ENCODE measurements around the gene MEP1B.
"Not testable (repeated sequence)": the region's sequence is repeated elsewhere in the genome, so short reads cannot be mapped to it uniquely, and the experiment has no call there.

MEP1B gene

DNA sequence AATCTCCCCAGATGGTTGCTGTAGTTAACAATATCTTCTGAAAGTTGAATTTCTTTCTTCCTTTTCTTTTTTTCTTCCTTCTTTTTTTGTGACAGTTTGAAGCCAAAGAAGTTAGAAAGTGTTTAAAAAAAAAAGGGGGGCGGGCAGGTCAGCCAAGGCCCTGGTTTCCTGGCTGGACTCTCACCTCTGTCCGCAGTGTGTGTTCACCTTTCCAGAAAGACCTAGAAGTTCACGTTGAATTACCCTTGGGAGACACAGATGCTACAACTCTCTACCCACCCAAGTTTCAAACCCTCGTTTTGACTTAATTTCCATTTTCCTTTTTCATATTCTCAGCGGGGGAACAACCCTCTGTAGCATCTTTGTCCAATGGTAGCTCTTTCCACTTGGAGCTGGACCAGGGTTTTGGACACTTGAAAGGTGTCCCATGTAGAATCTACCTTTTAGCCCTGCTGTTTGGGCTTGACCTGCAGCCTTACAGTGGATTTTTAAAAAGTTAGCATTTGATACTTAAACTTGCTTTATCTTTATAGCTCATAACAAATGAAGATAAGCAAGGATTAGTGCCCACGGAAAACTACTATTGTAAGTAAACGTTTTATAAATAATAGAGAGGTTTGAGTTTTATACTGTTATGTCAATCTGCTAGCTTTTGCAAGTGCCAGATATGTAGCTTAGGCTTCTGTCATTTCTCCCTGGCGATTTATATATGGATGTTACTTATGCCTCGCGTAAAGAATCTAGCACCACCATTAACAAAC is 20.0 kb downstream of the MEP1B start:
- no peak for DNase-seq (ENCODE audit: low read depth)

DNA sequence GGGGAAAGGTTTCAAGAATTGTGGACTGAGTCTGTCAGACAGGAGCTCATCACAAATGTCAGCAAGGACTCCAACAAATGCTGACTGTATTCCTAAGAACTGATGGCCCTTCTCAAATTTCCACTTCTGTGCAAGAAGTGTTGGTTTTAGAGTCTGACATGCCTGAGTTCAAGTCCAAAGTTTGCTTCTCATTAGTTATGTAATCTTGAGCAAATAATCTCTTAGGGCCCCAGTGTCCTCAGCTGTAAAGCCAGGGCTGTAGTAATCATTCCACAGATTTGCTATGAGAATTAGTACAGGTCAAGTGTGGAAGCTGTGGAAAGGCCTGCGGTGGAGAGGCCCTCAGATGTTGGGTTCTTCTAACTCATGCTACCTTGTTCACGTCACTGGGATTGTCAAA is 23.9 kb downstream of the MEP1B start:
- DNase-seq (ENCODE audit: low read depth) = no peak

DNA sequence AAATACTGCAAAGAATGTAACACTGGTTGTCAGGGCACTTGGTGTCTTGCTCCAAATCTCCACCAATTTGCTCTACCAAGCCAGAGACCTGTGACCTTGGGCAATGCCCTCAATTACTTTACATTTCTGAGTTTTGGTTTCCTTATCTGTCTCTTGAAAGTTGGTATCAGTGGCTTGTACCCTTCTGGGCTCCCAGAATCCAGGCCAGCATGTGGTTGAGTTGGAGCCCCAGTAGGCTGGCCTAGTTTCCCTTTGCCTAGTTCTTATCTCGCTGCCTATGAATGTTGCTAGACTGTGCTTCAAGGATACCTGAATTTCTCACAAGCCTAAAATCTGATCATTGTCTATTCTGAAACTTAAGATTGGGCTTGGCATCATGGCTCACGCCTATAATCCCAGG is 26.6 kb downstream of the MEP1B start:
- DNase-seq (ENCODE audit: low read depth) = no peak

DNA sequence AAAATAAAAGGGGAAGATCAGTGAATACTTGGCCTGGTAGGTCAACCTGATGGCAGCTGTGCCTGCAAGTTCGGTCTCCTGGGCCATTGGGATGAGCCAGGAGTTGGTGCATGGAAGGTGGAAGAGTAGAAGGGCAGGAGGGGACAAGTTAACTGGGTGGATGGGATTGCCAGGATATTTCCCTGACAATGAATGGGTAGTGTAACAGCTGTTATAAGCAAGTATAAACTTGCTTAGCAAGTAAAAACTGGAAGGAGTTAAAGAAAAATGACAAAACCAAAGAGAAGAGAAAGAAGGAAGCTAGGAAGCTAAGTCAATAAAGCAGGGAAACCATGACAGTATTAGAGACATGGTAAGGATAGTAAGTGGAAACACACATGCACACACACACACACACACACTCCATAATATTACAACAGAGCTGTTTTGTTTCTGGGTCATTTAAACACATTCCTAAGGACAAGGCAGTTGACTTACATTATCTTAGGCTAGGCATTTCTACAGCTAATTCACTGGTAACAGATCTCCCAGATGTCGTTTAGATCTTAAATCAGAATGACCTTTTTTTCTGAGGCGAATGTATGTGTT is 29.7 kb downstream of the MEP1B start:
- DNase-seq (ENCODE audit: low read depth) = no peak

DNA sequence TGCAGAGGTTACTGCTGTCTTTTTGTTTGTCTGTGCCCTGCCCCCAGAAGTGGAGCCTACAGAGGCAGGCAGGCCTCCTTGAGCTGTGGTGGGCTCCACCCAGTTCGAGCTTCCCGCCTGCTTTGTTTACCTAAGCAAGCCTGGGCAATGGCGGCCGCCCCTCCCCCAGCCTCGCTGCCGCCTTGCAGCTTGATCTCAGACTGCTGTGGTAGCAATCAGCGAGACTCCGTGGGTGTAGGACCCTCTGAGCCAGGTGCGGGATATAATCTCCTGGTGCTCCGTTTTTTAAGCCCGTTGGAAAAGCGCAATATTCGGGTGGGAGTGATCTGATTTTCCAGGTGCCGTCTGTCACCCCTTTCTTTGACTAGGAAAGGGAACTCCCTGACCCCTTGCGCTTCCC is 43.5 kb downstream of the MEP1B start:
- not testable (repeated sequence) for DNase-seq (ENCODE audit: low read depth)

DNA sequence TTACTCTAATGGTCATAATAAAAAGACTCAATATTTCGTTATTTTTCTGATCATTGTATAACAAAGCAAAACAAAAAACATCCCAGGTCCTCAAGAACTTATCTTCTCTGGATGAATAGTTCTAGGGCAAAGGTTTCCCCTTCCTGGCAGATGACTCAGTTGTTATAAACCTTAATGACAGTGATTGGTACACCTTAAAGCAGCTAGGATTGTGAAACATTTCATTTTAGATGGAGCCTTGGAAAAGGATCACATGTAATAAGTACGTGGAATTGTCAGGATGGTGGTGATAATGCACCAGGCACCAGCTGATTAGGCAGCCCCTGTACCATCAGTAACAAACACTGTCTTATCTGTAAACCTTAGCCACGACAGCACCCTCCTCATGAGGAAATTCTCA is 47.2 kb downstream of the MEP1B start:
- no peak for DNase-seq (ENCODE audit: low read depth)

DNA sequence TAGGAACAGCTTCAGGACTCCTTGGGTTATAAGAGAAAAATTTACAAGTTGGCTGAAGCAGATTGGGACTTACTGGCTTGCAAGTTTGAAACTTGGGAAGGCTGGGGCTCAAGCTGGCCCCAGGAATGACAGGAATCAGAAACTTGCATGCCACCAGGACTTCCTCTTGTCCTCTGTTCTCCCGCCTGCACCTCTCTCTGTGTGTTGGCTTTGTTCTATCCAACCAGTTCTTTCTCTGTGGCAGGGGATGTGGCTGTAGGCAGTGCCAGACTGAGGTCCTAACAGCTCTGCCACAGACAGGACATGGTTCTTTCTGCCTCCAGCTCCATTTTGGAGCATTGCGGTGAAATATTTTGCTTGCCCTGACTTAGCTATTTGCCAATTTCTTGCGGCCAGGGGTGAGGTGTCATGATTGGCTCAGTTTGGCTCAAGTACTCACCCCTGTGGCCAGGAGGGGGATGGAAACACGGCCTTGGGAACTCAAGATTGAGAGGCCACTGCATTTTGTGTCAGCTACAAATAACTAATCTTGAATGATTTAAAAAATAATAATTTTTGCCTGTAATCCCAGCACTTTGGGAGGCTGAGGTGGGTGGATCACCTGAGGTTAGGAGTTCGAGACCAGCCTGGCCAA is 48.9 kb downstream of the MEP1B start:
- no peak for DNase-seq (ENCODE audit: low read depth)

DNA sequence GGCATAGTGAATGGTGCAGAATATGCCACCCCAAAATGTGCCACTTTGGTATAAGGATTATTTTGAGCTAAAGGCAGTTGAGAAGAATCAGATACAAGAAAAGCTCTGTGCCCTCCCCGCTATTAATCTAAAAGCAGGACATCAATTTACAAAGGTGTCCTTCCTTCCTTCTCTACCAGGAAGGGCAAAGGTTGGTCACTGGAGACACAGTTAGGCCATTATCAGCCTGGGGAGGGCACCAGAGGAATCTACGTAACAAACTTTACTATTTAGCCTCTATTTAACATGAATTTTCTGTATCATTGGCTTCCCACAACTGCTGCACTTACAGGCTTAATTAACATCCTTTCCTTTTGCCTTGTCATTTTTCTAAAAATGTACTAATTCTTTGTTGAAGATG is 52.6 kb downstream of the MEP1B start:
- no peak for DNase-seq (ENCODE audit: low read depth)

DNA sequence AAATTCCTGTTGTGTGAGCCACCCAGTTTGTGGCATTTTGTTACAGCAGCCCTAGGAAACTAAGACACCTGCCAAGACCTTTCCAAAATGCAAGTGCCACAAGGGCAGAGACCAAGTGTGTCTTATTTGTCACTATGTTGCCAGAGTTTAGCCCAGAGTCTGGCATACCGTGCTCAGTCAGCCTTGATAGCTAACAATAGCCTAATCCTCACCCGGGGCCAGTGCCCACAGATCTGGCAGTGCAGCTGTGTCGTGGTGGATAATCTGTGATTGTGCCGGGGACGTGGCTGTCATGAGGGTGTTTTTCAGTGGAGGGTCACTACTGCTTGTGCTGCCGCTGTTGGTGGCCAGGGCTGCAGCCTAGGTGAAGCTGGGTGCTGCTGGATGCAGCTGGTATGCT is 53.5 kb downstream of the MEP1B start:
- no peak for DNase-seq (ENCODE audit: low read depth)

DNA sequence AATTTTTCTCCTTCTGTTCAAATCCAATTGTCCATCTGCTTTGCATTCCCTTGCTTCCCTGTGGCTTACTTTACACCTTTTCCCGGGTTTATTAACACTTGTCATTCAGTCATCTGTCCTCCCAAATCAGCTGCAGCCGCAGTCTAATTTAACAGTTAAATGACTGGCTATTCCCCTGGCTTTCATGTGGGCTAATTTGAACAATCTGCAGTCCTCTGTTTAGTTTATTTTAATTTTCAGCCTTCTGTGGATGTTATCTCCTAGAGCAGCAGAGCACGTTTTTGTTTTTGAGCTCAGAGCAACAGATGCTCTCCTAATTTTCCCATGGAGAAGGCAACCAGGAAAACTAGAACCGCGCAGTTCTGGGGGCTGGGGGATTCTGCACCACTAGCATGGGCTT is 55.0 kb downstream of the MEP1B start:
- no peak for DNase-seq (ENCODE audit: low read depth)

DNA sequence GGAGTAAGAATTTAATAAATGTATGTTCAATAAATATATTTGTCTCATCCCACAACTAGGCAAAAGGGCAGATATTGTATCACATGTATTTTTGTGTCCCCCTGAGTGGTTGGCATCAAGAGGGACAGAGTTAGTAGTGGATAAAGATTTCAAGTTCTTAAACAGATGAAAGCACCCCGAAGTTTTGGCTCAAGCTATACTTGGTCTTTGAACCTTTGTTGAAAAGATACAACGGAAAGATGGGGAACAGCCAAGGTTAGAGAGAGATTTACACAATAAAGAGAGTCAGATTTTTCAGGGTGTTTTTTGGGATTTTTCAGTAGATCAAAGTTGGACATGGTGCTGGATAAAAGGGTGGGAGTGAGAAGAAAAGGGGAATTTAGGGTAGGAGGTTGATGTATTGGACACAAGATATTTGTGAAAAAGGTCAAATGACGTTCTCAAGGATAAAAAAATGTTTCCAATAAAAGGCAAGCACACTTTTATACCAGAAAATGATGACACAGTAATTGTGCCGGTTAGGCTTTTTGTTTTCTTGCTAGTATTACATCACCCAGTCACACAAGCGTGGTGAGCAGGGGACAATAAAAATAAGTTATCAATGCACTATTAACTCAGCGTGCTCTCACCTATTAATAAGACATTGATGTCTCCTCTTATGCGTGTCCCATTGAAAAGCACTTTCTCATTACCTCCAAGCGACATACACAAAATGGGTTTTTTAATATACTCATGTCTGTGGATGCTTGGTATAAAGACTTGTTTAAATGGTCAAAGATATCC is 59.5 kb downstream of the MEP1B start:
- no peak for DNase-seq (ENCODE audit: low read depth)

DNA sequence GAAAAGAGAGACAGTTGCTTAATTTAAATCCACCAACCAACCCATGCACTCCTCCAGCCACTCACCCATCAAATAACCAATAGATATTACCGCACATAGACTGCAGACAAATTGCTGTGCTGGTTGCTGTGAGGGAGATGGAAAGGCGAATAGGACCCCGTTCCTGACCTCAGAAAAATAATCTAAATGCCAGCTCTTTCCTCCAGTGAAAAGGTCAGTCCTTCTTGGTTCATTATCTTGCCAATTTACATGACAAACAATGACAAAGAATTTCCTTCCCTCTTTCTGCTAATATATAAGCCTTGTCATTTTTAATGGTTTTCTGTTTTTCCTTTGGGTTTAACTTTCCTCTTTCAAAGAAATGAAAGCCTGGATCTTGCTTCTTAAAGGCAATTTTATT is 61.6 kb downstream of the MEP1B start:
- DNase-seq (ENCODE audit: low read depth) = no peak

DNA sequence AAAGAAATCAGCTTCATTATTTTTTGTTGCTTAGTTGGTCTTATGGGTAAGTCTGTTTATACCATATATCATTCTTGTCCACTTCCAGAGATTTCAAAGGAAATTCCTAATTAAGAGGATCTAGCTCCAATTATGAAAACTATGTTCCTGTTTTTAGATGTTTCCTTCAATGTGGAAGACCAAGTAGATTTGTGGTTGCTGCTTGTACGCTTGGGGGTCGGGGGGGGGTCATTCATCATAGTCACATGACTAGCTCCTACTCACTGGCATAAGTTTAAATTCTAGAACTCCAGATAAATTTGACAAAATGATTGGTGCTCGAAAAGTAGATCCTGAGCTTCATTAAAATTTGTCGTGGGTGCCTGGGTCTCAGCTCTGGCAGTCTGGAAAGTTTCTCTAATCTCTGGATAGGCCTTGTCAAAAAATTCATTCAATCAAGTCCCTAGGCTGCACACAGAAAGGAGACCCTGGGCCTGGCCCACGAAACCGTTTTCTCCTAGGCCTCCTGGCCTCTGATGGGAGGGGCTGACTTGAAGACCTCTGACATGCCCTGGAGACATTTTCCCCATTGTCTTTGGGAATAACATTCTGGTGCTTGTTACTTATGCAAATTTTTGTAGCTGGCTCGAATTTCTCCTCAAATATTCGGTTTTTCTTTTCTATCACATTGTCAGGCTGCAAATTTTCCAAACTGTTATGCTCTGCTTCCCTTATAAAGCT is 62.5 kb downstream of the MEP1B start:
- no peak for DNase-seq (ENCODE audit: low read depth)

DNA sequence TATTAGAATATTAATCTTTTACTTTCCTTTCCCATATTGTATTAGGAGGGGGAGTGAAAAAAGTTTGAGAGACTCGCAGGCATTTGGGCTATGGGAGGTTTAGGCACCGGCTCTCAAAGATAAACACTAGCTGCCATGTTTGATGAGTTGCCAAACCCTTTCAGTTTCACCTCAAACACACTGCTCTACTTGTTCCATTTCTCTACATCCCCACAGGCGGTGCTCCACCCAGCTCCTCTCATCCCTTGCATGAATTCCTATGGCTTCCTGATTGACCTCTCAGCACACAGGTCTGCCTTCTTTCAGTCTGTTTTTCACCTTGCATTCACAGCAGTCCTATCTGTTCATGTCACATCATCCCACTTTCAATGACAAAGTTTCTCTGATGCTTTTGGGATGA is 65.7 kb downstream of the MEP1B start:
- DNase-seq (ENCODE audit: low read depth) = no peak

DNA sequence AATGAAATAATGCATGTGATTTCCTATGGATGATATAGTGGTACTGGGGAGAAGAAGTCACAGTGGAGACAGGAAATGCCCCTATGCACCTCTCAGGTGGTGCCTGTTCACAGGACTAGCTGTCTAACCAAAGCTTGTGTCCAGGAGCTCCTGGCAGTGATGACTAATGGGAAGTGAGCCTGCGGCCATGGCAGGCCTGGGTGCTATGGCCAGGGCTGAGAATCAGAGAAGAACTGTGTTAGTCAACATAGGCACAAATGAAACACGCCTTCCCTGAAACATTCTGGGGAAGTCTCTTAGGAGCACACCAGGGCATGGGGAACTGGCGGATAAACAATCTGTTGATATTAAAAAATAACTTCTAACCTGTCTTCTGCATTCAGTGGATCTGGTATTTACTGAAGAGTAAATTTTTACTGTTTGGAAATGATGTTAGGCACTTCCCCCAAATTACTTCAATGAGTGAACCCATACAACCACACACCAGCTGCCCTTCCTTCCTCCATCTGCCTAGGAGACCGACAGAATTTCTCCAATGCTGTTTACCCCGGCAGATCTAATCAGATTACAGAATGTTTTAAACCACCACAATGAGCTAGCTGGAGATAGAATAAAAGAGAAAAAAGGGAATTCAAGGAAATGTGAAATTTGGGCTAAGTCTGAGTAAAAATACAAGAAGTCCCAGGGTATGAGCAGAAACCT is 67.4 kb downstream of the MEP1B start:
- DNase-seq (ENCODE audit: low read depth) = no peak

DNA sequence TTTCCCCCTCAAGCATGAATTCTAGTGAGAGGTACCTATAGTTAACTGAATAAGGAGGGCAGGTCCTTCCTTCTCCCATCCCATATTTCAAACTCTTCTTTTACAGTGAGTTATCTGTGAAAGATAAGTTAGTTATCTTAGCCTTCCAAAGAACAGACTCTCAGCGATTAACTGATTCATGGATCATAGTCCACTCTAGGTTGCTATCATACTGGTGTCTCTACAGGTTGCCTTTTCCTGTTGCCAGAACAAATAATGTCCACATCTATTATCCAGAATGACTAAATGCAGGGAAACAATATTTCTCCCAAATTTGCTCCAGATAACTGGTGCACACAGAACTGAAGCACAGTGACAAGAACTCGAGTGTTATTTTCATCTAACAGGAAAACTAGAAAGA is 68.3 kb downstream of the MEP1B start:
- no peak for DNase-seq (ENCODE audit: low read depth)

DNA sequence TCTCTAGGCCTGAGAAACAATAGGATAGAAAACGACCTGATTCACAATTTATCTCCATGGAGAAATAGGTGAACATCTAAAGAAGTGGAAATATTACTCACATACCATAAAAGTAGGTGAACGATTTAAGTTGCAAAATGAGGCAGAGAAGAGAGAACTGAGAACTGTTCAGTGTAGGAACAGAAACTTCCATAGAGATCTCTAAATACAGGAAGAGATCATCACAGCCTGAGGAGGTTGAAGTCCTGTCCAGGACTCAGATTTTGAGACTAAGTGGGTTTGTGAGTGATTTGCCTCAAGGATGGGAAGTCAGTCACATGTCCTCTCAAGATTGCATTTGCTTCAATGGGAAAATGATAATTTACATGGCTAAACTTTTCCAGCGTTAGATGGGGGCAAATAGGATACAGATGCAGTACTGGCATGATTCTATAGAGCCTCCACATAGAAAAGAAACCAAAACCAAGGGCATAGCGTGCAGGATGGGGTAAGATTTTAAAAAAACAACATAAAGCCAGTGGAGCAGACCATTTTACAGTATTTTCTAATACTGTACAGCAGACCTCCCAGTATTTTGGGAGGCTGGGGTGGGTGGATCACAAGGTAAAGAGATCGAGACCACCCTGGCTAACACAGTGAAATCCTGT is 68.8 kb downstream of the MEP1B start:
- no peak for DNase-seq (ENCODE audit: low read depth)

DNA sequence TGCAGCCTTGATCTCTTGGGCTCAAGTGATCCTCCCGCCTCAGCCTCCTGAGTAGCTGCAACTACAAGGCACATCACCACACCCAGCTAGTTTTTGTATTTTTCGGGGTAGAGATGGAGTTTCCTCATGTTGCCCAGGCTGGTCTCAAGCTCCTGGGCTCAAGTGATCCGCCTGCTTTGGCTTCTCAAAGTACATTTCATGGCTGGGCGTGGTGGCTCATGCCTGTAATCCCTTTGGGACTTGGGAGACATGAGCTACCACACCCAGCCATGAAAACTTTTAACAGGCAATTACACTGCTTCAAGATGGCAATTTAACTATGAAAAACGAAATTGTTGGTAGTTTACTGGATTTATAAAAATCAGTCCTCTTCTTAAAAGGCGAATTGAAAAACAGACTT is 69.7 kb downstream of the MEP1B start:
- DNase-seq (ENCODE audit: low read depth) = no peak

DNA sequence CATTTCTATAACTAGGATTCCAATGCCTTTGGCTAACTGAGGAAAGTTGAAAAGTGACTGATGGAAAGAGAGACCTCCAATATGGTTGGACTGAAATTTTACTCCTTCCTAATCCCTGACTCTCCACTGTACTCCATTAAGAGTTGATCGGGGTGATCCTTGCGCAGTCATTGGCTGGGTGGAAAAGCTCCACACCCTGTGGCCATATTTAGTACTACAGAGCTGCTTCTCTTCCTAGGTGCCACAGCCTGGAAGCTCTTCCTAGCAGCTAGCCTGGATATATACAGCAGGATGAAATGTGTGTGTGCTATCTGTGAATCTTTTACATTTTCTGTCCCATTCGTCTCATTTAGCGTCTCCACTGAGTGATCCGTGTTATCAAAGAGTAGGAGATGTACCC is 71.2 kb downstream of the MEP1B start:
- DNase-seq (ENCODE audit: low read depth) = no peak

DNA sequence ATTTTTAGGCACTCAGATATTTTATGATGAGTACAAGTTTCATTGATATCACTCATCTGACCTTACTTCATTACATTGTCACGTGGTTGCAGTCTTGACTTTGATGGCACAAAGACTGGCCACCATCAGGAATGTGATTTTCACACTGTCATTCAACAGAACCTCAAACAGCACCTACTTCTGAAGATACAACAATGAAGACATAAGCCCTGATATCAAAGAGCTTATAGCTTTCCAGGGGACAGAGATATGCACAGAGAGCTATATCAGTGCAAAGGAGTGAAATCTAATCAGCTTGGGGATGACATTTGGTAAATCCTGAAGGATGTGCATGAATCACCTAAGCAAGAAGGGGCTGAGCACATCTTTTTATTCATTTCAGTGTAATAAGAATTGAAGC is 72.3 kb downstream of the MEP1B start:
- no peak for DNase-seq (ENCODE audit: low read depth)

DNA sequence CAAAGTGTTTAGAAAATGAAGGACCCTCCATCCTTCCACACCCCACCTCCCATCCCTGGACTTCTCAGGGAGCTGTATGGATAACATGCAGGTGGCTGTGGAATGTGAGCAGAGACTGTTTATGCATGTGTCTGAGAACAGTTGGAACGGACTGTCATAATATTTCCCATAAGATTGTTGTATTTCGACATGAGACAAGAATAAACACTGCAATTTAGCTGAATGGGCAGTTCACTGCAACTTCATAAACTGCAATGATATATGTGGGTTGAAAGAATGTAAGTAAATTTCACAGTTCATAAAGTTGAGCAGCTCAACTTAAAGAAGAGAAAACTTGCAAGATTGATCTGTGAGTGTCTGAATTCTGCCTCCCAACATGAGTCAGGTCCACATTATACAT is 74.6 kb downstream of the MEP1B start:
- no peak for DNase-seq (ENCODE audit: low read depth)
